ENCODE results near the gene CDH13.
A peak's percentile ranks its signal among the peaks of the same experiment; 100 is the strongest.

The CDH13 gene

DNA sequence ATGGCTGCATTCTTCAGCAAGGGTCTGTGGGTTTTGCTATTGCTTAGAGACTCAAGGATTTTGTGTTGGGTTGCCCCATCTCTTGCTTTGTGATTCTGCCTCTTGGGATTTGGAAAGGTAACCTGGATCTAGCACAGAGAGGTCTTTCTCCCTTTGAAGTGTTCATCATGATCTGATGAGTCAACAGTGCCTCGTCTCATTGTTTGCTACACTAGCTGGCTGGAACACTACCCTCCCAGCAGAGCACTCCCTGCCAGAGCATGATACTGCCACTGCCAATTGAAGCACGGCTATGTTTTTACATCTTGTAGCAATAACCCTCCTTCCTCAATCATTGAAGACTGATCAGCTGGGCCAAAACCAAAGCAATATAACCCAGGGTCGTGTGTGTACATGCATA, 361.0 kb downstream of the CDH13 start:
- peak; percentile 29 for DNase-seq (ENCODE audit: low read depth)
- TF ChIP-seq, protein P1, sequence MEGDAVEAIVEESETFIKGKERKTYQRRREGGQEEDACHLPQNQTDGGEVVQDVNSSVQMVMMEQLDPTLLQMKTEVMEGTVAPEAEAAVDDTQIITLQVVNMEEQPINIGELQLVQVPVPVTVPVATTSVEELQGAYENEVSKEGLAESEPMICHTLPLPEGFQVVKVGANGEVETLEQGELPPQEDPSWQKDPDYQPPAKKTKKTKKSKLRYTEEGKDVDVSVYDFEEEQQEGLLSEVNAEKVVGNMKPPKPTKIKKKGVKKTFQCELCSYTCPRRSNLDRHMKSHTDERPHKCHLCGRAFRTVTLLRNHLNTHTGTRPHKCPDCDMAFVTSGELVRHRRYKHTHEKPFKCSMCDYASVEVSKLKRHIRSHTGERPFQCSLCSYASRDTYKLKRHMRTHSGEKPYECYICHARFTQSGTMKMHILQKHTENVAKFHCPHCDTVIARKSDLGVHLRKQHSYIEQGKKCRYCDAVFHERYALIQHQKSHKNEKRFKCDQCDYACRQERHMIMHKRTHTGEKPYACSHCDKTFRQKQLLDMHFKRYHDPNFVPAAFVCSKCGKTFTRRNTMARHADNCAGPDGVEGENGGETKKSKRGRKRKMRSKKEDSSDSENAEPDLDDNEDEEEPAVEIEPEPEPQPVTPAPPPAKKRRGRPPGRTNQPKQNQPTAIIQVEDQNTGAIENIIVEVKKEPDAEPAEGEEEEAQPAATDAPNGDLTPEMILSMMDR (IDR thresholded peaks at IDR 0.05; ENCODE audit: low read length, missing control alignments) = no peak
- H3K4me3 ChIP-seq (replicated peaks; ENCODE audit: low read depth, low read length) = no peak overlapping the region

DNA sequence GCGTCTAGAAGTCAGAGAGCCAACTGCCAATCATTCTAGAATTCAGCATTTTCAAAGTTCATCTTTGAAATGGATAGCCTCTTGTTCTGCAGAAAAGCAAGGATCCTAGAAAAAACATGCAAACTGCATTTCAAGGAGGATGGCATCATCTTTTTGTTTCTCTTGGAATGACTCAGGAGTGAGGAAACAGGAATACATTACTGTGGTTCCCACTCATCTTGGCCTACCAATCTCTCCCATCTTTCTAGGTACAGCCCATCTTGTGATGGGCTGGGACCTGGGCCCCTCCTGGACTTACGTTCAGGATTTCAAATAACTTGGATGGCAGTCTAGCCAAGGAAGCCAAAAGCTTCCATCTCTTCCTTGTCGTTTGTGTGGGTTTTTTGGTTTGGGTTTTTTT, 363.4 kb downstream of the CDH13 start:
- TF ChIP-seq, protein P1 (IDR thresholded peaks at IDR 0.05; ENCODE audit: low read length, missing control alignments) = no peak
- DNase-seq (ENCODE audit: low read depth) = peak; percentile 65
- no peak overlapping the region for H3K4me3 ChIP-seq (replicated peaks; ENCODE audit: low read depth, low read length)

DNA sequence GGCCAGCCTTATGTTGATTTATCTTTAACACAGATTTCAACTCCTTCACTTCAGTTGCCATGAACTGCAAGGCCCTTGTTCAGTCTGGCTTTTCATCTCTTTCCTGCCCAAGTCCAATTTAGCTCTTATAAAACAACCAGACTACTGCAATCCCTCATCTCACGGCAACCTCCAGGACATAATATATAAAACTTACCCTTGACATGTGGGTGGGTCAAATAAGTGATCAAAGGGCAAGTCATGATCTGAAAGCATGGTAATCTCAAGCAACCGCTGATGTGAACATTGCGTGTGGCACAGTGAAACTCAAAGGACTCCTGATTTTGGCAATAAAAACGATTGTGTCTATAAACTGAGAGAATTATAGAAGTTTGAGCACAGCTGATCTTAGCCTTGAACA, 364.6 kb downstream of the CDH13 start:
- no peak for DNase-seq (ENCODE audit: low read depth)
- H3K4me3 ChIP-seq (replicated peaks; ENCODE audit: low read depth, low read length) = no peak overlapping the region
- TF ChIP-seq, protein P1 (IDR thresholded peaks at IDR 0.05; ENCODE audit: low read length, missing control alignments) = no peak

GRCh38 chr16:82991966-82992675, 365.4 kb downstream of the CDH13 start:
- H3K4me3 ChIP-seq (replicated peaks; ENCODE audit: low read depth, low read length) = no peak overlapping the region
- TF ChIP-seq, protein P1 (IDR thresholded peaks at IDR 0.05; ENCODE audit: low read length, missing control alignments) = no peak
- DNase-seq (ENCODE audit: low read depth) = no peak

GRCh38 chr16:82992786-82993185, 366.0 kb downstream of the CDH13 start:
- no peak for DNase-seq (ENCODE audit: low read depth)
- no peak overlapping the region for H3K4me3 ChIP-seq (replicated peaks; ENCODE audit: low read depth, low read length)
- TF ChIP-seq, protein P1 (IDR thresholded peaks at IDR 0.05; ENCODE audit: low read length, missing control alignments) = no peak

DNA sequence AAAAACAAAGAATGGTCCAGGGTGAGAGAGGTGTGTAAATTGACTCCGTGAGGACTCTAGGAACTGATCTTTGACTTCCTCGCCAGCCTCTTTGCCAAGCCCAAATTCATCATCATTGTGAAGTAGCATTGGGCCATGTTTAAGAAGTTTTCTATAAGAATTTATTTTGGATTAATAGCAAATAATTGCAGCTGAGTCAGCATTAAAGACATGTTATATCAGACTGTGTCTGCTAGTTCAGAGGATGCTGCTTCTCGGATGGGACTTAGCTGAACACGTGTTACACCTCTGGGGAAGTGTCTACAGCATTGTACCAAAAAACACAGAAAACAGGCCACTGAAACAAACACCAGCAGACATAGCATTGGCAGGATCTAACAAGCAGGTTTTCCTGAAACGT, 366.6 kb downstream of the CDH13 start:
- no peak overlapping the region for H3K4me3 ChIP-seq (replicated peaks; ENCODE audit: low read depth, low read length)
- TF ChIP-seq, protein P1 (IDR thresholded peaks at IDR 0.05; ENCODE audit: low read length, missing control alignments) = no peak
- no peak for DNase-seq (ENCODE audit: low read depth)

- no peak for DNase-seq (ENCODE audit: low read depth)
- TF ChIP-seq, protein P1 (IDR thresholded peaks at IDR 0.05; ENCODE audit: low read length, missing control alignments) = no peak
- H3K4me3 ChIP-seq (replicated peaks; ENCODE audit: low read depth, low read length) = no peak overlapping the region
These were observed 367.2 kb downstream of the CDH13 start for GRCh38 chr16:82993926-82994325.

Data from fibroblast of pulmonary artery (primary cell).